Endothelial cell of umbilical vein (primary cell): ENCODE measurements around the gene KIF6. TPM values are rescaled to one million over a fixed set of nuclear protein-coding genes. Genes with fewer than 3 reads are reported as not detected.

ENCODE experiments used
- BruUV-seq: library from RNA; stranded (reverse); fragments of 400-500 nt; replicated peaks from 2 replicates; lab custom pipeline; 2021; lab: Mats Ljungman, UMichigan
- CTCF ChIA-PET: fragments of 300-600, 350-600 bp; sonication (Branson Sonifier 250); formaldehyde crosslinking; loops from one replicate; lab custom pipeline; 2021; ENCODE audit warnings: antibody characterized with exemption, inconsistent platforms; lab: Charles Lee
- POLR2A ChIA-PET: fragments of 300-600, 350-600 bp; sonication (Branson Sonifier 250); formaldehyde crosslinking; loops from one replicate; lab custom pipeline; 2021; ENCODE audit warnings: antibody characterized with exemption, inconsistent platforms; lab: Charles Lee
- DNase-seq: peaks from one replicate; pipeline ENCODE4 v3.0.0-alpha.2; 2011; ENCODE audit warnings: low read depth, low spot score
- FAIRE-seq: peaks from 2 replicates; lab custom pipeline; 2011; peaks lifted over from hg19 to GRCh38; lab: Jason Lieb, UNC
- H2AFZ ChIP-seq: 2 replicates; pipeline ENCODE4 v1.6.0; 2012; ENCODE audit warnings: low read depth, low read length, control low read depth, inconsistent platforms
- H3K27ac ChIP-seq: 2 replicates; pipeline ENCODE4 v1.5.1; 2011; ENCODE audit warnings: low read depth, mild to moderate bottlenecking, control low read depth, low read length, moderate library complexity; ENCODE audit not compliant: insufficient read depth
- H3K27me3 ChIP-seq, 2 experiments: 2 replicates each; pipeline versions ENCODE4 v1.6.0 to v1.6.1; 2011; ENCODE audit warnings: low read length in 2 of 2, mixed read lengths in 1 of 2; ENCODE audit not compliant: control insufficient read depth in 2 of 2, insufficient read depth in 2 of 2
- H3K36me3 ChIP-seq, 2 experiments: 2 replicates in 1 of 2; 3 replicates in 1 of 2; pipeline ENCODE4 v1.5.1; 2011; ENCODE audit warnings: low read length in 2 of 2, mild to moderate bottlenecking in 1 of 2, moderate library complexity in 1 of 2; ENCODE audit not compliant: control insufficient read depth in 2 of 2, insufficient read depth in 2 of 2; ENCODE audit errors: extremely low read depth in 1 of 2
- H3K4me1 ChIP-seq: 3 replicates; pipeline ENCODE4 v1.5.1; 2011; ENCODE audit warnings: mild to moderate bottlenecking, low read length; ENCODE audit not compliant: control insufficient read depth, insufficient read depth; ENCODE audit errors: extremely low read depth
- H3K4me2 ChIP-seq: 2 replicates; pipeline ENCODE4 v1.6.1; 2011; ENCODE audit warnings: low read length, control low read depth, mixed read lengths; ENCODE audit not compliant: insufficient read depth
- H3K4me3 ChIP-seq, 3 experiments: fragments of 200-600 bp in 1 of 3; sonication (generic), shearing (Covaris generic) in 1 of 3; replicated peaks in 1 of 3; 2 replicates each; pipeline ENCODE4 v1.5.1; 2011 to 2016; ENCODE audit warnings: control low read depth in 3 of 3, low read length in 3 of 3, mild to moderate bottlenecking in 2 of 3, inconsistent platforms in 1 of 3, low read depth in 1 of 3, moderate library complexity in 1 of 3; ENCODE audit not compliant: insufficient read depth in 1 of 3
- H3K79me2 ChIP-seq: 2 replicates; pipeline ENCODE4 v1.6.0; 2012; ENCODE audit warnings: low read length, inconsistent platforms; ENCODE audit not compliant: control insufficient read depth, insufficient read depth
- H3K9ac ChIP-seq: replicated peaks from 2 replicates; pipeline ENCODE3; 2011; ENCODE audit warnings: low read length, control low read depth; ENCODE audit not compliant: insufficient read depth; ENCODE audit errors: extremely low read depth
- H3K9me1 ChIP-seq: replicated peaks from 3 replicates; pipeline ENCODE4 v1.6.0; 2011; ENCODE audit warnings: mild to moderate bottlenecking, low read length; ENCODE audit not compliant: control insufficient read depth, insufficient read depth; ENCODE audit errors: extremely low read depth
- H3K9me3 ChIP-seq: replicated peaks from 2 replicates; pipeline ENCODE4 v1.5.1; 2012; ENCODE audit warnings: low read length, inconsistent platforms; ENCODE audit not compliant: control insufficient read depth, insufficient read depth
- H4K20me1 ChIP-seq: replicated peaks from 2 replicates; pipeline ENCODE3; 2011; ENCODE audit warnings: mild to moderate bottlenecking, low read length; ENCODE audit not compliant: control insufficient read depth, insufficient read depth; ENCODE audit errors: extremely low read depth
- EZH2 ChIP-seq: IDR thresholded peaks from 2 replicates; pipeline ENCODE4 v1.6.1; 2012; ENCODE audit warnings: borderline replicate concordance, low read depth, mild to moderate bottlenecking, moderate library complexity, low read length, inconsistent platforms; ENCODE audit not compliant: severe bottlenecking
- FOS ChIP-seq: IDR thresholded peaks from 2 replicates; pipeline ENCODE4 v1.6.1; 2011; ENCODE audit warnings: mild to moderate bottlenecking, low read length, moderate library complexity, borderline replicate concordance; ENCODE audit not compliant: insufficient read depth
- GATA2 ChIP-seq: IDR thresholded peaks from 2 replicates; pipeline ENCODE4 v1.7.0; 2011; ENCODE audit warnings: low read depth, mild to moderate bottlenecking, moderate library complexity, mixed read lengths, low read length; ENCODE audit not compliant: insufficient read length, insufficient read depth
- JUN ChIP-seq: IDR thresholded peaks from 2 replicates; pipeline ENCODE4 v1.6.1; 2011; ENCODE audit warnings: borderline replicate concordance, low read depth; ENCODE audit not compliant: insufficient read length, insufficient read depth
- MYC ChIP-seq: IDR thresholded peaks from one replicate; pipeline ENCODE4 v1.6.1; 2011; ENCODE audit warnings: mild to moderate bottlenecking, low read depth, low read length
- POLR2AphosphoS5 ChIP-seq: IDR thresholded peaks from 2 replicates; pipeline ENCODE4 v1.6.1; 2012; ENCODE audit warnings: low read depth, mild to moderate bottlenecking, control low read depth, low read length, moderate library complexity; ENCODE audit not compliant: insufficient read depth
- dilution Hi-C: fragments of 300-500 bp; cut with MboI; formaldehyde crosslinking; loops from one replicate; pipeline ENCODE4 v1.15.0; 2019; ENCODE audit warnings: low sequenced_read_pairs; ENCODE audit not compliant: extremely low pct_ligation_motif_present
- intact Hi-C: fragments of 100-400 bp; cut with micrococcal nuclease; formaldehyde crosslinking; loops from one replicate; pipeline ENCODE4 v1.10.0; 2022
- polyA plus RNA-seq, 4 experiments: library from polyadenylated mRNA; depleted of rRNA in 3 of 4; stranded (reverse) in 3 of 4; unstranded in 1 of 4; fragments of >200 nt; gene quantifications; 2 replicates each; pipeline versions ENCODE4 v1.2.1 to v1.2.3, GENCODE V29; 2011 to 2012; ENCODE audit warnings: missing spikeins in 1 of 4
- total RNA-seq: library from RNA; stranded (reverse); gene quantifications from 2 replicates; pipeline ENCODE4 v1.2.3, GENCODE V29; 2021
- TF ChIP-seq, protein P1 (sequence below), 2 donors: IDR thresholded peaks; 1 replicate in 1 of 2; 2 replicates in 1 of 2; pipeline ENCODE4 v1.5.1; 2011; ENCODE audit warnings: low read length in 2 of 2, mild to moderate bottlenecking in 2 of 2, moderate library complexity in 2 of 2, control low read depth in 1 of 2, inconsistent platforms in 1 of 2, low read depth in 1 of 2; ENCODE audit not compliant: insufficient read depth in 1 of 2; ENCODE audit errors: extremely low read depth in 1 of 2

The KIF6 gene
- total and polyA plus RNA-seq, 2 donors (not counting 3 experiments of a cell fraction or from before 2014, with no cell fraction given), result not detected

DNA sequence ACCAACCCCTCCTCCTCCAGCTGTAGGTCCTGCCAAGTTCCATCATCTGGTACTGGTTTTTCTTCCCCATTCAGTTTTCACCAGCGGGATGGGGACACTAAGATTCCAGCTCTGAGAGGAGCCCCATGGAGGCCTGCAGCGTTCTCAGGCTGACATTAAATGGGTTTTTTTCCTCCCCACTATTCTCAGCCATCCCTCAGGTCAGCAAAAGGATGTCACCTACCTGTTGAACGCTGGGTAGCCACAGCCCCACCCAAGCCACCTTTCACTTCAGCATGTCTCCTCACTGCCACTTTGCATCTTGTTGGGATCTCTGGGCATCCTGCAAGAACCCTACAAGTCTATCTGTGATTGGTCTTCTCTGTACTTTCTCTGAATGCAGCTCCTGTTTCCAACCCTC lies 417.7 kb downstream of the KIF6 start:
- no peak for TF ChIP-seq FOS
- no peak for TF ChIP-seq POLR2AphosphoS5
- no peak for TF ChIP-seq JUN
- TF ChIP-seq GATA2, result no peak
- no peak for TF ChIP-seq EZH2
- no peak for TF ChIP-seq MYC
- TF ChIP-seq, protein P1, sequence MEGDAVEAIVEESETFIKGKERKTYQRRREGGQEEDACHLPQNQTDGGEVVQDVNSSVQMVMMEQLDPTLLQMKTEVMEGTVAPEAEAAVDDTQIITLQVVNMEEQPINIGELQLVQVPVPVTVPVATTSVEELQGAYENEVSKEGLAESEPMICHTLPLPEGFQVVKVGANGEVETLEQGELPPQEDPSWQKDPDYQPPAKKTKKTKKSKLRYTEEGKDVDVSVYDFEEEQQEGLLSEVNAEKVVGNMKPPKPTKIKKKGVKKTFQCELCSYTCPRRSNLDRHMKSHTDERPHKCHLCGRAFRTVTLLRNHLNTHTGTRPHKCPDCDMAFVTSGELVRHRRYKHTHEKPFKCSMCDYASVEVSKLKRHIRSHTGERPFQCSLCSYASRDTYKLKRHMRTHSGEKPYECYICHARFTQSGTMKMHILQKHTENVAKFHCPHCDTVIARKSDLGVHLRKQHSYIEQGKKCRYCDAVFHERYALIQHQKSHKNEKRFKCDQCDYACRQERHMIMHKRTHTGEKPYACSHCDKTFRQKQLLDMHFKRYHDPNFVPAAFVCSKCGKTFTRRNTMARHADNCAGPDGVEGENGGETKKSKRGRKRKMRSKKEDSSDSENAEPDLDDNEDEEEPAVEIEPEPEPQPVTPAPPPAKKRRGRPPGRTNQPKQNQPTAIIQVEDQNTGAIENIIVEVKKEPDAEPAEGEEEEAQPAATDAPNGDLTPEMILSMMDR (IDR thresholded peaks at IDR 0.05; ENCODE audit: extremely low read depth in 1 of 2, insufficient read depth in 1 of 2, low read depth in 1 of 2, low read length in 2 of 2), result no peak
- CTCF ChIA-PET, result interaction anchor here (0.9 to 14.2 kb wide), 5 partner anchors 139 to 436 kb away, joined by 3 to 223 read pairs (median 4); no protein-coding TSS in a partner anchor
- Histone ChIP-seq H3K27me3 (peaks cover under 1 to 4% of the 10 kb centered on the region in 2 experiments), H2AFZ (no peak overlapping the region), H3K9me3 (no peaks in the 10 kb centered on the region), H3K4me2 (no peak overlapping the region), H3K4me3 (no peak overlapping the region), H3K9me1 (no peaks in the 10 kb centered on the region), H3K79me2 (no peaks in the 10 kb centered on the region), H4K20me1 (no peaks in the 10 kb centered on the region), H3K4me1 (no peaks in the 10 kb centered on the region), H3K9ac (no peak overlapping the region), H3K36me3 (no peaks in the 10 kb centered on the region), H3K27ac (no peak overlapping the region)
- intact Hi-C loops, result no loop called here
- FAIRE-seq, result no peak
- no TSS peak for BruUV-seq
- dilution Hi-C loops, result no loop called here
- no peak for DNase-seq
- POLR2A ChIA-PET, result no interaction called here
